GM12801 (cell line): ENCODE data around the gene C16orf74.

Experiments
- CTCF ChIP-seq: IDR thresholded peaks from one replicate; pipeline ENCODE4 v1.5.1; 2011; ENCODE audit warnings: control low read depth; ENCODE audit not compliant: insufficient read length; ENCODE audit errors: extremely low read depth

The C16orf74 gene

GRCh38 chr16:85733155-85733838 lies 17.6 kb downstream of the C16orf74 start:
- no peak for TF ChIP-seq CTCF

GRCh38 chr16:85731179-85731578 lies 19.7 kb downstream of the C16orf74 start:
- TF ChIP-seq CTCF, result no peak

- no peak for TF ChIP-seq CTCF
Observed at GRCh38 chr16:85730186-85730465, 20.8 kb downstream of the C16orf74 start.

GRCh38 chr16:85729452-85730185 lies 21.3 kb downstream of the C16orf74 start:
- TF ChIP-seq CTCF, result no peak

- TF ChIP-seq CTCF, result no peak
Observed at GRCh38 chr16:85728879-85729278, 22.0 kb downstream of the C16orf74 start.

- no peak for TF ChIP-seq CTCF
Observed at GRCh38 chr16:85724936-85725335, 26.0 kb downstream of the C16orf74 start.

- TF ChIP-seq CTCF, result no peak
Observed at GRCh38 chr16:85724126-85724879, 26.6 kb downstream of the C16orf74 start.
